NT2/D1 (cell line): Measurements from ENCODE around the gene HOMER2.
"Not testable (repeated sequence)": the region's sequence is repeated elsewhere in the genome, so short reads cannot be mapped to it uniquely, and the experiment has no call there.

Source experiments
- DNase-seq: peaks from one replicate; pipeline ENCODE4 v3.0.0-alpha.2; 2011; ENCODE audit warnings: low read depth, low spot score
- H3K27me3 ChIP-seq: 2 replicates; pipeline ENCODE4 v1.6.0; 2011; ENCODE audit warnings: mild to moderate bottlenecking; ENCODE audit not compliant: insufficient read length, insufficient read depth
- H3K36me3 ChIP-seq: 2 replicates; pipeline ENCODE4 v1.6.1; 2011; ENCODE audit warnings: mild to moderate bottlenecking, low read length, mixed read lengths; ENCODE audit not compliant: insufficient read depth, insufficient read length
- H3K4me1 ChIP-seq: 2 replicates; pipeline ENCODE4 v1.5.1; 2011; ENCODE audit not compliant: insufficient read depth, insufficient read length
- H3K4me3 ChIP-seq: 2 replicates; pipeline ENCODE4 v1.5.1; 2011; ENCODE audit warnings: low read depth; ENCODE audit not compliant: insufficient read length
- H3K9ac ChIP-seq: 2 replicates; pipeline ENCODE4 v1.6.0; 2011; ENCODE audit warnings: low read depth; ENCODE audit not compliant: insufficient read length
- H3K9me3 ChIP-seq: 2 replicates; pipeline ENCODE4 v1.5.1; 2011; ENCODE audit warnings: mild to moderate bottlenecking, low read length; ENCODE audit not compliant: insufficient read depth
- SUZ12 ChIP-seq: IDR thresholded peaks from 2 replicates; pipeline ENCODE4 v1.6.1; 2011; ENCODE audit not compliant: insufficient read length, insufficient read depth; ENCODE audit errors: extremely low read depth
- YY1 ChIP-seq: IDR thresholded peaks from 2 replicates; pipeline ENCODE4 v1.6.1; 2011; ENCODE audit not compliant: insufficient read length, insufficient read depth
- ZNF274 ChIP-seq: IDR thresholded peaks from 2 replicates; pipeline ENCODE4 v1.6.1; 2011; ENCODE audit warnings: mild to moderate bottlenecking, low read depth, low read length

The HOMER2 gene

DNA sequence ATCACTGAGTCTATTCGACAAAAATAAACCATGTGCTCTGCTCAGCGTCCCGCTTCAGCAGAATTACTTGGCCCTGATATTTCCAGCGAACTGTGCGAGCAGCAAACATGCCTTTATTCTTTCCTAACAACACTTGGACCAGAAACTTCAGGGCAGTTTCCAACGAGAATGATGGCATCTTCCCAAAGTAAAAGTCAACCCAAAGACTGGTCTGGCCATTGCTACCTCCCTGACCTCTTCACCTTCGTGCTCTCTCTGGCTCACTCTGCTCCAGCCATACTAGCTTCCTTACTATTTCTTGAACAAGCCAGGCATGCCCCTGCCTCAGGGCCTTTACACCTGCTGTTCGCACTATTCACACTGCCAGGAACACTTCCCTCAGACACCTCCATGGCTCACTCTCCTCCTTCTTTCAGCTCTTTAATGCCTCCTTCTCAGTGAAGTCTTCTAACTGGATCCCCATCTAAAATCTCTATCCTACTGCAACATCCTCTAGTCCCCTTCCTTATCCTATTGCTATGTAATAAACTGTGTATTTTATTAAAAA lies 6.3 kb downstream of the HOMER2 start:
- TF ChIP-seq SUZ12 (no peak), YY1 (no peak), ZNF274 (no peak)
- Histone ChIP-seq H3K4me1 (peaks cover 3% of the 10 kb centered on the region), H3K9ac (no peak overlapping the region), H3K36me3 (no peaks in the 10 kb centered on the region), H3K4me3 (no peak overlapping the region), H3K9me3 (no peaks in the 10 kb centered on the region), H3K27me3 (peaks cover 4% of the 10 kb centered on the region)
- DNase-seq, result no peak

DNA sequence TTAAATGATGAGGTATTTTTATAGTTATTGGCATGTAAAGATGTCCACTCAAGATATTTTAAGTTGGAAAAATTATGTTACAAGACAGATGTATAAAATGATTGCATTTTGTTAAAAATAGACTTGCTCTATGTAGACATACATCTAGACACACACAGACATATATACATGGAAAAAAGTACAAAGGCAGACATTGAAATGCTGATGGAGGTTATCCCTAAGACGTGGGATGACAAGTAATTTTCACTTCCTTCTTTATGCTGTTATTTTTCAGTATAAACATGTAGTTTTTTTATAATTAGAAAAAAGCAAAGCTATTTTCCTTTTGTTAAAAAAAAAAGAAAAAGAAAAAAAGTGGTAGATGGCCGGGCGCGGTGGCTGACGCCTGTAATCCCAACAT lies 7.2 kb downstream of the HOMER2 start:
- H3K9me3 ChIP-seq, result no peaks in the 10 kb centered on the region
- TF ChIP-seq YY1 (no peak), ZNF274 (no peak), SUZ12 (no peak)
- no peaks in the 10 kb centered on the region for H3K27me3 ChIP-seq
- H3K36me3 ChIP-seq, result no peaks in the 10 kb centered on the region
- H3K4me1 ChIP-seq, result peaks cover 3% of the 10 kb centered on the region
- no peak overlapping the region for H3K9ac ChIP-seq
- no peak overlapping the region for H3K4me3 ChIP-seq
- DNase-seq, result no peak

DNA sequence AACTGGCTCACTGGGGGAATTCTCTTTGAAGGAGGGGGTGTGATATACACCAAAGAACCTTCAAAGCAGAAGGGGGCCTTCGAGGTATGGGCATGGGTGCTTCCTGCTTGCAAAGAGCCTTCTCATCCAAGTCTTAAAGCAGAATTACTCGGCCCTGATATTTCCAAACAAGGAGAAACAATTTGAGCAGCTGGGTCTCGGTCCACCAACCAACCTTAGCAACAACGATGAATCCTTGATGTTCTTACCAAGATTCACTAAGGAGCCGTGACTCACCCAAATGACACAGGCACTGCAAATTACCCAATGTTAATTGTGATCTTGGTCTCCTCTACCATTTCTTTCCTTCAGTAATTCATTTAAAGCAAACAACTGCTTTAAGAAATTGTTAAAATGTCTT lies 7.7 kb downstream of the HOMER2 start:
- Histone ChIP-seq H3K4me1 (peaks cover 3% of the 10 kb centered on the region), H3K27me3 (no peaks in the 10 kb centered on the region), H3K9ac (no peak overlapping the region), H3K36me3 (no peaks in the 10 kb centered on the region), H3K9me3 (no peaks in the 10 kb centered on the region), H3K4me3 (no peak overlapping the region)
- TF ChIP-seq SUZ12 (no peak), ZNF274 (no peak), YY1 (no peak)
- DNase-seq, result no peak

DNA sequence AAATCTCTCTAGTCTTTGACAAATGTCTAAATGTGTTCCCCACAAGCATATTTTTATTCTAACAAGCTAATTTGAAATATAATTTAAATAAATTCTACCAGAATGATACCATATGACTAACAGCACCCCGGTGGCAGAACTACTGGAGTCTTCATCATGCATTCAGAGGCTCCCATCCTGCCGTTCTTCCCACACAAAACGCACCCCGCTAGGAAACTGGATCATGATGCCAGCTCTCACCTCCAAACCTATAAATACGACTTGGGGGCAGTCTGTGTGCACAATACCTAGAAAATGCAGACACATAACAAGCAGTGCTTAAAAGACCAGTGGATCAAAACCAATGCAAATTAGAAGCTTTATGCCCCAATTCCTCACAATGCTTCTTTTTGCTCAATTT lies 8.5 kb downstream of the HOMER2 start:
- H3K4me3 ChIP-seq, result no peak overlapping the region
- no peak for DNase-seq
- H3K36me3 ChIP-seq, result no peaks in the 10 kb centered on the region
- H3K4me1 ChIP-seq, result peaks cover 3% of the 10 kb centered on the region
- no peak overlapping the region for H3K9ac ChIP-seq
- no peak for TF ChIP-seq YY1
- TF ChIP-seq SUZ12, result no peak
- no peak for TF ChIP-seq ZNF274
- no peaks in the 10 kb centered on the region for H3K9me3 ChIP-seq
- no peaks in the 10 kb centered on the region for H3K27me3 ChIP-seq

DNA sequence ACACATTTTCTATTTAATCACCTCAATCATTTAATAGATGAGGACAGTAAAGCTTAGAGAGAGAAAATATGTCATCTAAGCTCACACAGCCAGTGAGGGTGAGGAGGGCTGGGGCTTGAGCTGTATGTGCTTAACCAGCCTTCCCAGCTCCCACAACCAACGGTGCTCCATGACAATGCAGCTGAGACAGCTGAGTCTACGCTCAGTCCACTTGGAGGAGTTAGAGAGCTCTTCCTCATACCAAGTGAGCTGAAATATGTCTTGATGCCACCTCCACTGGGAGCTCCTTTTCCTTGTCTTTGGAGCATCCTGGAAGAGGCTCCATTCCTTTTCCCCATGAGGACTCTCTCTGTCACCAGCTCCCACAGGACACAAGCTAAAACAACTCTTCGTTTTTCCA lies 9.3 kb downstream of the HOMER2 start:
- no peak for DNase-seq
- Histone ChIP-seq H3K9me3 (no peaks in the 10 kb centered on the region), H3K9ac (no peak overlapping the region), H3K36me3 (no peaks in the 10 kb centered on the region), H3K27me3 (no peaks in the 10 kb centered on the region), H3K4me3 (no peak overlapping the region), H3K4me1 (peaks cover 3% of the 10 kb centered on the region)
- TF ChIP-seq SUZ12 (no peak), YY1 (no peak), ZNF274 (no peak)

DNA sequence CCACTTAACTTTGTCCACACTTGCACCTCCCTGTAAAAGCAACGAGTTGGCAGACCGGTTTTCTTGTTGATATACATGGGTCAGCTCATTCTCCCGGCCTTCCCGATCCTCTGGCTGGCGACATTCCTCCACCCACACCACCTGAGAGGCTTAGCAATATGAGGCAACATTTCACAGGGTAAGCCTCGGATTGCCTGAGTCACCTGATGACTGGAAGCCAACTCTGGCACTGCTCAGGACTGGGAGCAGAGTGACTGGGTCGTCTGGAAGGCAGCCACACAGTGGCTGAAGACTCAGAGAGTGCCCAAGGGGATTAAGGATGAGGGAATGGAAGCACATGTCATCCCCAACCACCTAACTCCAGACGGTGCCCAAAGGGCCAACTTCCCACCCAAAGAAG lies 9.8 kb downstream of the HOMER2 start:
- Histone ChIP-seq H3K36me3 (no peaks in the 10 kb centered on the region), H3K4me1 (peaks cover 3% of the 10 kb centered on the region), H3K9ac (no peak overlapping the region), H3K4me3 (no peak overlapping the region), H3K9me3 (no peaks in the 10 kb centered on the region), H3K27me3 (no peaks in the 10 kb centered on the region)
- TF ChIP-seq SUZ12 (no peak), ZNF274 (no peak), YY1 (no peak)
- no peak for DNase-seq

DNA sequence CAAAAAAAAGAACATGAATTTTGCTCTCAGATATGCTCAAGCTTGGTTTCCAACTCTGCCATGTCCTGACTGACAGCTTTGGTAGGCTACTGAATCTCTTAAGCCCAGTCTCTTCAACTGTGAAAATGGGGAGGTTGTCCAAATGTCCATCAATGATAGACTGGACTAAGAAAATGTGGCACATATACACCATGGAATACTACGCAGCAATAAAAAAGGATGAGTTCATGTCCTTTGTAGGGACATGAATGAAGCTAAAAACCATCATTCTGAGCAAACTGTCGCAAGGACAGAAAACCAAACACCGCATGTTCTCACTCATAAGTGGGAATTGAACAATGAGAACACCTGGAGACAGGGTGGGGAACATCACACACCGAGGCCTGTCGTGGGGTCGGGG lies 12.8 kb downstream of the HOMER2 start:
- H3K9ac ChIP-seq, H3K36me3 ChIP-seq, H3K9me3 ChIP-seq, DNase-seq, H3K4me1 ChIP-seq, H3K4me3 ChIP-seq, H3K27me3 ChIP-seq: not testable (repeated sequence)

DNA sequence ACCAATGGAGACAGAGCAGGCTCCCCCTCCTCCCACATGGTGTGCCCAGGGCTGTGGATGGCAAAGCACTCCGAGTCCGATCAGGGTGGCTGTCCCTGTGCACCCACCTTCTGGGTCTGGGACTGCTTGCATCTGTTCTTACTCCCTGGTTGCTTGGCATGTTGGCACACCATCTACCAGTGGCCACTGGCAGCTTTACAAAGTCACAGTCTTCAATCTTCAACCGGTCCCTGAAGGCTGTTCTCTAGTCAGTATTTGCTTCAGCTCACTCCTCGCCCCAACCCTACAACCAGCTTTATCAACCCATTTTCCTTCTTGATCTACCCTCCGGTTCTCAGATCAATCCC lies 14.8 kb downstream of the HOMER2 start:
- Histone ChIP-seq H3K4me1 (no peaks in the 10 kb centered on the region), H3K36me3 (no peaks in the 10 kb centered on the region), H3K9me3 (no peaks in the 10 kb centered on the region), H3K9ac (no peak overlapping the region), H3K4me3 (no peak overlapping the region), H3K27me3 (no peaks in the 10 kb centered on the region)
- DNase-seq, result no peak
- TF ChIP-seq ZNF274 (no peak), YY1 (no peak), SUZ12 (no peak)
